HG03565 (cell line): ENCODE results near the gene EPS8L2.
"Not testable (repeated sequence)": the region's sequence is repeated elsewhere in the genome, so short reads cannot be mapped to it uniquely, and the experiment has no call there.

Experiments
- ATAC-seq: cut with Tn5 transposase; IDR thresholded peaks from one replicate; pipeline ENCODE4 v1.9.1; 2021; ENCODE audit warnings: mild to moderate bottlenecking, moderate library complexity; ENCODE audit not compliant: unreplicated experiment

The EPS8L2 gene

GRCh38 chr11:689625-690024, 16.4 kb upstream of the EPS8L2 start:
- ATAC-seq: no peak

- not testable (repeated sequence) for ATAC-seq
Observed at GRCh38 chr11:690244-690643, 15.8 kb upstream of the EPS8L2 start.

- ATAC-seq: no peak
Observed at GRCh38 chr11:690738-691633, 15.0 kb upstream of the EPS8L2 start.

GRCh38 chr11:691710-692590, 14.1 kb upstream of the EPS8L2 start:
- ATAC-seq: no peak

- ATAC-seq: no peak
Observed at GRCh38 chr11:692824-693414, 13.1 kb upstream of the EPS8L2 start.

GRCh38 chr11:693415-693831, 12.6 kb upstream of the EPS8L2 start:
- ATAC-seq: no peak

GRCh38 chr11:693887-694562, 12.0 kb upstream of the EPS8L2 start:
- ATAC-seq: no peak

GRCh38 chr11:694563-695287, 11.3 kb upstream of the EPS8L2 start, which contains the start of gene DEAF1:
Gene DEAF1, minus strand, starts transcription at chr11:695222. Its CDS starts 175 bp downstream, at chr11:695047.
- ATAC-seq: peak; percentile 71

- no peak for ATAC-seq
Observed at GRCh38 chr11:695288-695537, 10.8 kb upstream of the EPS8L2 start.

- ATAC-seq: peak; percentile 55
Observed at GRCh38 chr11:695538-696248, 10.3 kb upstream of the EPS8L2 start, which contains the start of gene TMEM80. Gene TMEM80, plus strand, starts transcription at chr11:695816. Its CDS starts 12 bp downstream, at chr11:695828.

GRCh38 chr11:696955-697491, 9.0 kb upstream of the EPS8L2 start:
- no peak for ATAC-seq

- ATAC-seq: no peak
Observed at GRCh38 chr11:697811-698311, 8.2 kb upstream of the EPS8L2 start.

- ATAC-seq: no peak
Observed at GRCh38 chr11:698493-699115, 7.4 kb upstream of the EPS8L2 start.

- no peak for ATAC-seq
Observed at GRCh38 chr11:699116-699508, 6.9 kb upstream of the EPS8L2 start.

- no peak for ATAC-seq
Observed at GRCh38 chr11:699753-700152, 6.3 kb upstream of the EPS8L2 start.

- ATAC-seq: no peak
Observed at GRCh38 chr11:701741-702461, 4.1 kb upstream of the EPS8L2 start.

GRCh38 chr11:702462-703461, 3.3 kb upstream of the EPS8L2 start:
- no peak for ATAC-seq
